Measurements from ENCODE around the gene SSUH2. TPM values are rescaled to one million over a fixed set of nuclear protein-coding genes. Genes with fewer than 3 reads are reported as not detected.
A peak's percentile ranks its signal among the peaks of the same experiment; 100 is the strongest.

The SSUH2 gene
- total RNA-seq, 1 donor from 2014 or later: 1.1 TPM

DNA sequence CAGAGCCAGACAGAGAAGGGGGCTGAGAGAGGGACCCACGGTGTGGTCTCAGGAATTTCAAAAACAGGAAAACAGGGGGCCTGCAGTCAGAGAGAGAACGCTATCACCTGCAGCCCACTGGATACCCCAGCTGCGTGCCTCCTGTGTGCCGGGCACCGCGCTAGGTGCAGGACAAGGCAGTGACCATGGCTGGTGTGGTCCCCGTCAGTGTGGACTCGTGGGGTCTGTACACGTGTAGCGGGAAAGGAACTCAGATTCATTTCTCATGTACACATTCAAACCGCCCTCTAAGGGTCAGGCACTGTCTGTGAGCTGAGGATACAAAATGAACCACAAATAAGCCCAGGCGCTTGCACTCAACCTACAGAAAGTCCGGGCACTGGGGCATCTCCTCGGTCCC, 20.9 kb downstream of the SSUH2 start:
- no peak overlapping the region for H3K27ac ChIP-seq (replicated peaks)
- TF ChIP-seq, protein P1, sequence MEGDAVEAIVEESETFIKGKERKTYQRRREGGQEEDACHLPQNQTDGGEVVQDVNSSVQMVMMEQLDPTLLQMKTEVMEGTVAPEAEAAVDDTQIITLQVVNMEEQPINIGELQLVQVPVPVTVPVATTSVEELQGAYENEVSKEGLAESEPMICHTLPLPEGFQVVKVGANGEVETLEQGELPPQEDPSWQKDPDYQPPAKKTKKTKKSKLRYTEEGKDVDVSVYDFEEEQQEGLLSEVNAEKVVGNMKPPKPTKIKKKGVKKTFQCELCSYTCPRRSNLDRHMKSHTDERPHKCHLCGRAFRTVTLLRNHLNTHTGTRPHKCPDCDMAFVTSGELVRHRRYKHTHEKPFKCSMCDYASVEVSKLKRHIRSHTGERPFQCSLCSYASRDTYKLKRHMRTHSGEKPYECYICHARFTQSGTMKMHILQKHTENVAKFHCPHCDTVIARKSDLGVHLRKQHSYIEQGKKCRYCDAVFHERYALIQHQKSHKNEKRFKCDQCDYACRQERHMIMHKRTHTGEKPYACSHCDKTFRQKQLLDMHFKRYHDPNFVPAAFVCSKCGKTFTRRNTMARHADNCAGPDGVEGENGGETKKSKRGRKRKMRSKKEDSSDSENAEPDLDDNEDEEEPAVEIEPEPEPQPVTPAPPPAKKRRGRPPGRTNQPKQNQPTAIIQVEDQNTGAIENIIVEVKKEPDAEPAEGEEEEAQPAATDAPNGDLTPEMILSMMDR (IDR thresholded peaks at IDR 0.05; ENCODE audit: borderline replicate concordance): no peak
- H3K36me3 ChIP-seq: no peaks in the 10 kb centered on the region
- H3K4me3 ChIP-seq: no peak overlapping the region
- intact Hi-C loops (cut with micrococcal nuclease): loop anchor here (5.0 kb wide), 1 partner anchor 181 kb away; no protein-coding TSS in a partner anchor
- peaks cover 7% of the 10 kb centered on the region for H3K9me3 ChIP-seq (replicated peaks)
- no peak for DNase-seq
- peaks cover 15% of the 10 kb centered on the region for H3K4me1 ChIP-seq
- H3K27me3 ChIP-seq (ENCODE audit: low read depth): no peaks in the 10 kb centered on the region

DNA sequence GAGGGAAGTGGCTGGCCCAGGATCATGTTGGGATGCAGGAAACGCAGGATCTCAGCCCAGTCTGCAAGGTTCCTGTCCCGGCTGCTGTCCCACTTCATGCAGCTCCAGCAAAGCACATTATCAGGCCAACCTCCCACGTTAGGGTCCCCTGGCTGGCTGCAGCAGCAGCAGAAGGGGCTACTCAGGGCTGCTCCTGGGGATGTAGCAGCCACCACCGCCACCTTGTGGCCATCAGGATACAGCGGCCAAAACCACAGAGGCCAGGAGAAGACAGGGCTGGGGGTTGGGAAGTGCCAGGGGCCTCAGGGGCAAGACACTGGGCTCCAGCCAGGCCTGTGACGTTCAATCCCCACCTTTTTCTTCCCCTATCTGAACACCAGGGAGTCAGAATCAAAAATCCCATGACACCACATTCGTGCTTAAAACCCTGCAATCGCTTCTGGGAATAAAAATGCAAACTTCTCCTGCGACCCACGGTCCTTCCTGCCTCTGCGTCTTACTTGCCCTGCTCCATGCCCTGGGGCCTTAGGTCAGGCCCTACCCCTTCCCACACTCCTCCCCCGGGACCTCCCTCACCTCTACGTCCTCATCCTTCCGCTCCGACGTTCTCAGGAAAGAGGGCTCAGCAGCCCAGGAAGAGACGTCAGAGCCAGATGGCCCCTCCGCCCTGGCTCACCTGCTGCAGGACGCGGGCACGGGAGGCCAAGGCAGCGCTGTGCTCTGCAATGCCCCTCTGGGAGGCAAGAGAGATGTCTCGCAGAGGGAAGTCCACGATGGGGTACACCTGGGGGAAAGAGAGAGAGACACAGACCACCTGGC, 21.5 kb downstream of the SSUH2 start:
- intact Hi-C loops (cut with micrococcal nuclease): loop anchor here (5.0 kb wide), 1 partner anchor 181 kb away; no protein-coding TSS in a partner anchor
- H3K27me3 ChIP-seq (ENCODE audit: low read depth): no peaks in the 10 kb centered on the region

DNA sequence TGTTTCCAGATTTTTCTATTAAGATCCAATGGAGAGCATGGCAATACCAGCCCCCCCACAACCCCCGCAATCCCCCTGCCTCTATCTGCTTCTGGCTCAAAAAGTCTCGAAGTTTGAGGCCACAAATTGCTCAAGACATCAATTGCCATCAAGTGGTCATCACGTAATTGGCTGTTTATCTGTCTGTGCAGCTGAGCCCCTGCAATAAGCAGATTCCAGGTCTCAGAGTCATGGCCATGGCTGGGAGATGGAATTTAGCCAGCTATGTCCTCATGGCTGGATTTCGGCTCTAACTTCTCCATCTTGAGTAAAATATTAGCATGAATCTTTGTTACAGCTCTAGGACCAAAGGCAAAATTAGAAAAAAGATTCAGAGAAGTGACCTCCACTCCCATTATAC, 22.7 kb downstream of the SSUH2 start:
- no peaks in the 10 kb centered on the region for H3K36me3 ChIP-seq
- TF ChIP-seq, protein P1 (IDR thresholded peaks at IDR 0.05; ENCODE audit: borderline replicate concordance): no peak
- no peak overlapping the region for H3K4me3 ChIP-seq
- intact Hi-C loops (cut with micrococcal nuclease): loop anchor here (5.0 kb wide), 1 partner anchor 180 kb away; no protein-coding TSS in a partner anchor
- H3K9me3 ChIP-seq (replicated peaks): peaks cover 12% of the 10 kb centered on the region
- no peak overlapping the region for H3K27ac ChIP-seq (replicated peaks)
- H3K4me1 ChIP-seq: peaks cover 15% of the 10 kb centered on the region
- DNase-seq: no peak
- H3K27me3 ChIP-seq (ENCODE audit: low read depth): no peaks in the 10 kb centered on the region

More for the DNA sequence above, 21.5 kb downstream of the SSUH2 start:
- DNase-seq: peak; percentile 67
- H3K4me3 ChIP-seq: peak overlapping the region; percentile 17
- H3K36me3 ChIP-seq: no peaks in the 10 kb centered on the region
- TF ChIP-seq, protein P1 (IDR thresholded peaks at IDR 0.05; ENCODE audit: borderline replicate concordance): peak; percentile 91
- no peak overlapping the region for H3K27ac ChIP-seq (replicated peaks)
- H3K9me3 ChIP-seq (replicated peaks): peaks cover 12% of the 10 kb centered on the region
- peaks cover 15% of the 10 kb centered on the region for H3K4me1 ChIP-seq

DNA sequence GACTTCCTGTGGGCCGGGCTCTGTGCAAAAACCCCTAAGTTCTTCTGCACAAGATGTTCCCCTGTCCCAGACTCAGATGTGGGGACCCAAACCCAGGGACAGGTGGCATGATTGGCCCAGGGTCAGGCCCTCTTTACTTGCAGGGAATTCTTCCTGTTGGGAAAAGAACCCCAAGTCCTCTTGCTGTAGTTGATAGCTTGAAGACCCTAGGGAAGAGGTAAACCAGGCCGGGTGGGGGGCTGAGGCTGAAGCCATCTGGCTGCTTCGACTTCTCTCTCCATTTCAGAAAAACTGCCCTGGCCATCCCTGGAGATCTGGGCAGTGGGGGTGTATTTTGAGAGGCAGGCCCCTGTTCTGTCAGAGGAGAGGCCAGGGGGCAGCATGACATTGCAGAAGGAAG, 23.5 kb downstream of the SSUH2 start:
- DNase-seq: no peak
- H3K27me3 ChIP-seq (ENCODE audit: low read depth): no peaks in the 10 kb centered on the region
- no peaks in the 10 kb centered on the region for H3K36me3 ChIP-seq
- H3K4me3 ChIP-seq: no peak overlapping the region
- intact Hi-C loops (cut with micrococcal nuclease): loop anchor here (5.0 kb wide), 1 partner anchor 179 kb away; no protein-coding TSS in a partner anchor
- no peak overlapping the region for H3K27ac ChIP-seq (replicated peaks)
- H3K4me1 ChIP-seq: peaks cover 15% of the 10 kb centered on the region
- H3K9me3 ChIP-seq (replicated peaks): peaks cover 12% of the 10 kb centered on the region
- TF ChIP-seq, protein P1 (IDR thresholded peaks at IDR 0.05; ENCODE audit: borderline replicate concordance): no peak

DNA sequence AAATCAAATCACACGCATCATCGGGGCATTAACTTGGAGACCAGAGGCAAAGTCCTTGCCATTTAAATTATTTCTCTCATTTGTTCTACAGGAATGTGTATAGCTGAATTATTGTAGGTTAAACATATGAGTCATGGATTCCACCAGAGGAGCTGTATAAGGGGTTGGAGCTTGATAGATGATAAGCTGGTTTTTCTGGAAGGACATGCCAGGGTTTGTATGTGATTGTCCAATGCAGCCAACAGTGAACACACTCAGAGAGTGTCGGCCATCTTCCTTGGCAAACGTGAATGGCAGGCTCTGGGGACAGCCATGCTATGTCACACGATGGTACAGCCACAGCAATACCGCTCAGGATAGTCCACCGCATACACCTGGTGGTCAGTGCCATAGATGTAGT, 25.1 kb downstream of the SSUH2 start:
- Histone ChIP-seq H3K27me3 (ENCODE audit: low read depth) (no peaks in the 10 kb centered on the region), H3K4me3 (no peak overlapping the region), H3K27ac (replicated peaks) (no peak overlapping the region), H3K9me3 (replicated peaks) (peaks cover 12% of the 10 kb centered on the region), H3K36me3 (no peaks in the 10 kb centered on the region), H3K4me1 (peaks cover 15% of the 10 kb centered on the region)
- no peak for DNase-seq
- intact Hi-C loops (cut with micrococcal nuclease): no loop called here
- TF ChIP-seq, protein P1 (IDR thresholded peaks at IDR 0.05; ENCODE audit: borderline replicate concordance): no peak

All from left ventricle myocardium inferior (tissue), 1 donor.